Stromal cell of bone marrow (primary cell): ENCODE results near the gene PCSK5.
A peak's percentile ranks its signal among the peaks of the same experiment; 100 is the strongest.

Source experiments
- DNase-seq: peaks from one replicate; pipeline ENCODE4 v3.0.0-alpha.2; 2012; ENCODE audit warnings: low read depth

Gene PCSK5

DNA sequence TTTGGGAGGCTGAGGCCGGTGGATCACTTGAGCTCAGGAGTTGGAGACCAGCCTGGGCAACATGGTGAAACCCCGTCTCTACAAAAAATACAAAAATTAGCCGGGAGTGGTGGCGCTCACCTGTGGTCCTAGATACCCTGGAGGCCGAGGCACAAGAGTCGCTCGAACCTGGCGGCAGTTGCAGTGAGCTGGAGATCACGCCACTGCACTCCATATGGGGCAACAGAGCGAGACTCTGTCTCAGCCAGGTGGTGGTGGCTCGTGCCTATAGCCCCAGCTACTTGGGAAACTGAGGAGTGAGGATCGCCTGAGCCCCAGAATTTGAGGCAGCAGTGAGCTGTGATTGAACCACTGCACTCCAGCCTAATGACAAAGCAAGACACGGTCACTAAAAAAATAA is 506.1 kb downstream of the PCSK5 start:
- DNase-seq: no peak

DNA sequence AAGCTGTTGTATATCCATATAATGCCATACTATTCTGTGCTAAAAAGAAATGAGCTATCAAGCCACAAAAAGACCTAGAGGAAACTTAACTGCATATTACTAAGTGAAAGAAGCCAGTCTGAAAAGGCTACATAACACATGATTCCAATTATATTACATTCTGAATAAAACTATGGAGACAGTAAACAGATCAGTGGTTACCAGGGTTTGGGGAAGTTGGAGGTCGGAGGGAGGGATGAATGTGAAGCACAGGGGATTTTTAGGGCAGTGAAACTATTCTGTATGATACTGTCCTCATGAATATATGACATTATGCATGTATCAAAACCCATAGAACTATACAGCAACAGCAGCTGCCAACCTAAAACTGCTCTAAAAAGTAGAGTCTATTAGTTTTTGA is 509.4 kb downstream of the PCSK5 start:
- no peak for DNase-seq

DNA sequence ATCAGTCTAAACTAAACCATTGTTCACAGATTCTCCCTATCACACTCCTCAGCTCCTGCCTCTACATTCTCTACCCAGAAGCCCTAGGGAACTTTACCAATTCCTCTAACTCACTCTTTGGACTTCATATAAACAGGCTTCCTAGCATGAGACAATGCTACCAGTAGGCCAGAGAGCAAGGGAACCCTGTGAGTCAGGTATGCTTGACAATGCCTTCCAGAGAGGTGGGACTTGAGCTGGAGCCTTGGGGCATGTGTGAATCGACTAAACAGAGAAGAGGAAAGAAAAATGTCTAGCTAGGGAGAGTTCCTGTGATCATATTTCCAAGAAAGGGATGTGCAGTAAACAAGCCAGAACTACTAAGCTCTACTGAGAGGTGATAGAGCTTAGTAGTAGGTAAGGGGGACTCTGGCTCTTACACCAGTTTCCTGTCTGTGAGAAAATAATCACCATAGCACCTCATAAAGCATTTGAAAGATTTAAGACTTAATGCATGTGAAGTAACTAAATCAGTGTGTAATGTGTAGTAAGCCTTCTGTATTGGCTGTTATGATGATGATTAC is 510.1 kb downstream of the PCSK5 start:
- no peak for DNase-seq

DNA sequence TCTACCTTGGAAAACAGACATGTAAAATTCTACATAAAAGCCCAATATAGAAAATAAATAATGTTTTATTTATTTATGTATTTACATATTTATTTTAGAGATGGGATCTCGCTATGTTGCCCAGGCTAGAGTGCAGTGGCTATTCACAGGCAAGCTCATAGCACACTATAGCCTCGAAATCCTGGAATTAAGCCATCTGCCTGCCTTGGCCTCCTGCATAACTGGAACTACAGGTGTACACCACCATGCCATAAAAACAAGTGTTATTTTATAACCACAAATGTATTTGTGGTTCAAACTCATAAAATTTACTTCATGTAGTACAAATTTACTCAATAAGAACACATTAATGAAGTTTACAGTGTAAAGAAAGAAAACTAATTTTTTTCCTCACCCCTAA is 510.7 kb downstream of the PCSK5 start:
- no peak for DNase-seq

DNA sequence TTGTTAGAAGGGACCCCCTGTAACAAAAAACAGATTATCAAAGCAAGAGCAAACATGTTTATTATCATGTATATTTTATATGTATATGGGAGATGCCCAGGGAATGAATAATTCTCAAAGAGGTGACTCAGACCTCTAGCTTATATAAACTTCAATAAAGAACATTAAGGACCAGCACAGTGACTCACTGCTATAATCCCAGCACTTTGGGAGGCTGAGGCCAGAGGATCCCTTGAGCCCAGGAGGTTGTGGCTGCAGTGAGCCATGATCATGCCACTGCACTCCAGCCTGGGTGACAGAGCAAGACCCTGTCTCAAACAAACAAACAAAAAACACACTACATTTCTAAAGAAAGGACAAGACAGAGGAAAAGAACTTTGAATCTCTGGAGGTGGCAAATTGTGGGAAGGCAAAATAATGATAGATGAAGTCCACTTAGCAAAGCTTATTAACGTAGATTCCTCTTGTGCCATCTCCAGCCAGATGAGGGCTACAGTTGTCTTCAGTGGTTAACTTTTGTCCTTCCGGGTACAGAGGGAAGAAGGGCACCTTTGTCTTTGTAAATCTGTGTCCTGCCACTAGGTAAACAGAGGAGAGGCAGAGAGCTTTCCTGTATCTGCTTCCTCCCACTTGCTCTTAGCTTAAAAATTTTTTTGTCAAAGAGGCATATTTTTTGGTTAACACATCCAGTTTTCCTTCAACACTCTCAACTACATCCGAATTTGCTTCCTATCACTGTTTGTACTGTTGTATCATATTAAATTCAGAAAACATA is 511.3 kb downstream of the PCSK5 start:
- no peak for DNase-seq

- DNase-seq: peak; percentile 85
Observed at GRCh38 chr9:76403352-76403751, 512.9 kb downstream of the PCSK5 start.

- DNase-seq: no peak
Observed at GRCh38 chr9:76404401-76404800, 513.9 kb downstream of the PCSK5 start.

GRCh38 chr9:76405340-76405739 is 514.9 kb downstream of the PCSK5 start:
- DNase-seq: no peak

DNA sequence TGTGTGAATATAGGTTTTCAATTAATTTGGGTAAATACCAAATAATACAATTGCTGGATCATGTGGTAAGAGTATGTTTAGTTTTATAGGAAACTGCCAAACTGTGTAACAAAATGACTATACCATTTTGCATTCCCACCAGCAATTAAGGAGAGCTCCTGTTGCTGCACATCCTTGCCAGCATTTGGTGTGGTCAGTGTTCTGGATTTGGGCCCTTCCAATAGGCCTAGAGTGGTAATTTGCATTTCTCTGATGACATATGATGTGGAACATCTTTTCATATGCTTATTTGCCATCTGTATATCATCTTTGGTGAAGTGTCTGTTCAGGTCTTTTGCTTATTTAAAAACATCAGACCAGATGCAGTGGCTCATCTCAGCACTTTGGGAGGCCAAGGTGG is 515.4 kb downstream of the PCSK5 start:
- no peak for DNase-seq
